Right renal pelvis (tissue), 4 donors: ENCODE measurements around the gene HCLS1. TPM values are rescaled to one million over a fixed set of nuclear protein-coding genes. Genes with fewer than 3 reads are reported as not detected.

Experiments used
- DNase-seq, 4 donors: peaks; one replicate each; pipeline ENCODE4 v3.0.0-alpha.2; 2013; ENCODE audit warnings: low read depth in 4 of 4, low spot score in 3 of 4, missing footprints in 1 of 4
- polyA plus RNA-seq, 4 donors: library from polyadenylated mRNA; unstranded; fragments of 120-200 nt; gene quantifications; one replicate each; pipeline ENCODE4 v1.2.1, GENCODE V29; 2013; ENCODE audit not compliant: insufficient read length in 4 of 4

Gene HCLS1
- polyA plus RNA-seq, 4 donors: 5.3 to 7.3 (median 6.4) TPM

- no peak for DNase-seq
These were observed 1.1 kb downstream of the HCLS1 start for GRCh38 chr3:121659586-121659985.

GRCh38 chr3:121658716-121659435 lies 1.8 kb downstream of the HCLS1 start:
- DNase-seq: no peak

- no peak for DNase-seq
These were observed 6.0 kb downstream of the HCLS1 start for GRCh38 chr3:121654493-121655385.

GRCh38 chr3:121651684-121652083 lies 9.0 kb downstream of the HCLS1 start:
- no peak for DNase-seq

- DNase-seq: no peak
These were observed 11.1 kb downstream of the HCLS1 start for GRCh38 chr3:121649645-121650044.

- DNase-seq: no peak
These were observed 12.3 kb downstream of the HCLS1 start for GRCh38 chr3:121648219-121648958.

GRCh38 chr3:121645054-121645453 lies 15.6 kb downstream of the HCLS1 start:
- DNase-seq: no peak

GRCh38 chr3:121642601-121643314 lies 17.9 kb downstream of the HCLS1 start:
- no peak for DNase-seq

GRCh38 chr3:121641127-121641526 lies 19.6 kb downstream of the HCLS1 start:
- DNase-seq: no peak

GRCh38 chr3:121637922-121638321 lies 22.8 kb downstream of the HCLS1 start:
- no peak for DNase-seq

GRCh38 chr3:121630355-121630754 lies 30.3 kb downstream of the HCLS1 start:
- no peak for DNase-seq

- no peak for DNase-seq
These were observed 31.1 kb downstream of the HCLS1 start for GRCh38 chr3:121629601-121630000.

- no peak for DNase-seq
These were observed 33.1 kb downstream of the HCLS1 start for GRCh38 chr3:121627622-121628021.

GRCh38 chr3:121627211-121627610 lies 33.5 kb downstream of the HCLS1 start:
- DNase-seq: no peak

GRCh38 chr3:121626495-121626894 lies 34.2 kb downstream of the HCLS1 start:
- no peak for DNase-seq

GRCh38 chr3:121624147-121624899 lies 36.4 kb downstream of the HCLS1 start:
- no peak for DNase-seq

- no peak for DNase-seq
These were observed 39.2 kb downstream of the HCLS1 start for GRCh38 chr3:121621491-121621890.

- no peak for DNase-seq
These were observed 41.0 kb downstream of the HCLS1 start for GRCh38 chr3:121619691-121620090.

GRCh38 chr3:121606106-121606505 lies 54.6 kb downstream of the HCLS1 start:
- no peak for DNase-seq

GRCh38 chr3:121604759-121605158 lies 55.9 kb downstream of the HCLS1 start:
- DNase-seq: no peak
